Measurements from ENCODE around the gene PTPRU.
"Not testable (repeated sequence)": the region's sequence is repeated elsewhere in the genome, so short reads cannot be mapped to it uniquely, and the experiment has no call there.

PTPRU gene

GRCh38 chr1:29284286-29284960 lies 48.1 kb downstream of the PTPRU start:
- no peak for DNase-seq (ENCODE audit: extremely low read depth in 1 of 2, low read depth in 1 of 2)

- DNase-seq (ENCODE audit: extremely low read depth in 1 of 2, low read depth in 1 of 2) = no peak
Observed at GRCh38 chr1:29284961-29285560, 48.7 kb downstream of the PTPRU start.

DNA sequence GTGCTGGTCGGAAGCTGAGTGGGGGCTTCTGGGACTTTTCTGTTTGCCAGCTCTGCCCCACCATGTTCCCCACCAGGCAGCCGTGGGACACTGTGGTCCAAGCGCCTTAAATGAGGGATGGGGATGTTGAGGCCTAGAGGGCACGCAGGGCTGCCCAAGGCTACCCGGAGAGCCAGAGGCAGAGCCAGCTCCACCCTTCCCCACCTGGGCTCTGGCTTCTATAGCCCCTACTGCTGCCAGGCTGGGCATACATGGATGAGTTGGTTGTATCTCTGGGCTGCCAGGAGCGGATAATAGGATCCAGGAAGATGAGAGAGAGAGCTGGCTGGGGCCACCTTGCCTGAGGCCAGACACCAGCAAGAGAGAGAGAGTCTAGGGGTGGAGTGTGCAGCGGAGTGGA lies 49.4 kb downstream of the PTPRU start:
- no peak for DNase-seq (ENCODE audit: extremely low read depth in 1 of 2, low read depth in 1 of 2)

DNA sequence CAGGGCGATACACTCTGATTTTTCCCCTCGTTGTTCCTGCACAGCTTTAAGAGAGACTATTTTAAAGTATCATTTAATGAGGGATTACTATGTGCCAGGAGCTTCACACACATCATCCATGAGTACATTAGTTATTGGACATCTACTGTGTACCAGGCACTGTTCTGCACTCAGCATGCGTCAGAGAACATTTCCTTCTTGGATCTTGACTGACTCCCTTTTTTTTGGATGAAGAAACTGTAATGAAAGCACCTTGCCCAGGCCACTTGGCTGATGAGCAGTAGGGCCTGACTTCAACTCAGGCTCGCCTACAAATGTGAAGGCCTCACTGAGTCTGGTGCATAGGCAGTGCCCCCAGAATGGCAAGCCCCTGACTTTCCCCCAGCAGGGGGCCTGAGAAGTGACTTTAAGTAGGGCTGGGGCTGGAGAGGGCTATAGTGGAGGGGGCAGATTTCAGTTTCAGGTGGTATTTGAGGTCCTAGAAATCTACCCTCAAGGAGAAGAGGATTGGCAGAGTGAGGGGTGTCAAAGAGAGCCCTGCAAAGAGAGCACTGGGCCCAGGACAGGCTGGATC lies 50.0 kb downstream of the PTPRU start:
- no peak for DNase-seq (ENCODE audit: extremely low read depth in 1 of 2, low read depth in 1 of 2)

- no peak for DNase-seq (ENCODE audit: extremely low read depth in 1 of 2, low read depth in 1 of 2)
Observed at GRCh38 chr1:29289493-29289892, 53.2 kb downstream of the PTPRU start.

DNA sequence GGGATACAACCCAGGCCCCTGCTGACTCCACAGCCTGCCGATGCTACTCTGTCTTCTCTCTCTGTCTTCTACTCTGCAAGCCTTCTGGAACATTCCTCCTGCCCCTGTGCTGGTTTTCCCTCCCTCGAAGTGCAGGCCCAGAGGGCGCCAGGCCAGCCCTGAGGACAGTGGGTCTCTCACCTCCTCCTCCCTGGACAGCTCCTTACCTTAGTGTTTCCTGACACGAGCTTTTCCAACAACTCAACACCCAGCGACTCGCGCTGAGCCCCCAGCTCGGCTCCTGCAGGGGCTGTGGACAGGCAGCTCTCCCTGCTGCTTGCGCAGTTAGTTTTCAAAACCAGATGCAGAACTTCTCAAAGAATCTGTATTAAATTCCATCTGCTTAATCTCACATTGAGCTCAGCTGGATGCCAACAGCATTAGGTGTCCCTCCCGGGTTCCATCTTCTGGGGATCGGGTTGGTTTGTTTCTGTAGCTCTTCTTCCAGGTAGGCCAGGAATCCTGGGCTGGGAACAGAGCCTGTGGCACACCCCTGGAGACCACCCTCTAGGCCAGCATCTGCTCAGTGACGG lies 54.2 kb downstream of the PTPRU start:
- no peak for DNase-seq (ENCODE audit: extremely low read depth in 1 of 2, low read depth in 1 of 2)

DNA sequence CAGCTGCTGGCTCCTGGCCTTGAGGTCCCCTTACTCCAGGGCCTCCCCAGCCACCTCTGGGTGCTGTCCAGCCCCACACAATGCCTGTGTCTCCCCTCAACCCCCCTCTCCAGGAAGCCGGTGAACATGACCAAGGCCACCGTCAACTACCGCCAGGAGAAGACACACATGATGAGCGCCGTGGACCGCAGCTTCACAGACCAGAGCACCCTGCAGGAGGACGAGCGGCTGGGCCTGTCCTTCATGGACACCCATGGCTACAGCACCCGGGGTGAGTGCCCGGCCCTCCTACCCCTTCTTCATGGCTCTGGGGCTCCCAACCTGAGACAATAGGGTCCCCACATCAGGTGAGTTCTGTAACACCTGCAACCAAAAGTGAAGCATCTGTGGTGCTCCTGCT lies 55.4 kb downstream of the PTPRU start:
- no peak for DNase-seq (ENCODE audit: extremely low read depth in 1 of 2, low read depth in 1 of 2)

GRCh38 chr1:29292344-29292743 lies 56.0 kb downstream of the PTPRU start:
- no peak for DNase-seq (ENCODE audit: extremely low read depth in 1 of 2, low read depth in 1 of 2)

DNA sequence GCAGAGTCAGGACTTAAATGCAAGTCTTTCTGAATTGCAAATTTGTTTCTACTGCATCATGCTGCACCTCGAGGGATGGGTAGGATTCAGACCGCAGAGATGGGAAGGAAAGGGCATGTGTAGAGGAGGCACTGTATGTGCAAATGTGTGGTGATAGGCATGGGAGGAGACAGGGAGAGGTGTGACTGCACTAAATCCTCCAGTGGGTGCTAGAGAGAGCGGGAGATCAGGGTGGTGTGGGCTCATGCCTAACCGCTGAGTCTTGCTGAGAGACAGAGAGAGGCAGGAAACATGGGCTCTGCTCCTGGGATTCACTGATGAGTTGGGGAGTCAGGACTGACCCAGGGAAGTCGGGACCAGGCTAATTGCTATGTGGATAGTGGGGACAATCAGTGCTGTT lies 61.1 kb downstream of the PTPRU start:
- DNase-seq (ENCODE audit: extremely low read depth in 1 of 2, low read depth in 1 of 2) = no peak

DNA sequence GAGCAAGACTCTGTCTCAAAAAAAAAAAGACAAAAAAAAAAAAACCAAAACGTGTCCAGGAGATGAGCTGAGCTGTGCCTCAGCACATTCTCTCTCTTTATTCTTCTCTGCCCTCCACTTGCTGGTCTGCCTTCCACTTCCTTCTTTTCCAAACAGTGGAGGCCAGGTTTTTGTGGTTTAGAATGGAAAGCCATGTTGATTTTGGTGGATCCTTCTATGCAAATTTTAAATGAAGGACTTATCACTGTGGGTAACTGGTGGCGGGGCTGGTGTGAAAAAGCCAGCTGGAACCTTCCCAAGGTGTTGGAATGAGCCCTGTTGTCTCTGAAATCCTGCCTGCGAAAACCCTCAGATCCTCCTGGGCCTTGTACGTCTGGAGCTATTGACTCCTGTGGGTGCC lies 61.9 kb downstream of the PTPRU start:
- DNase-seq (ENCODE audit: extremely low read depth in 1 of 2, low read depth in 1 of 2) = no peak

DNA sequence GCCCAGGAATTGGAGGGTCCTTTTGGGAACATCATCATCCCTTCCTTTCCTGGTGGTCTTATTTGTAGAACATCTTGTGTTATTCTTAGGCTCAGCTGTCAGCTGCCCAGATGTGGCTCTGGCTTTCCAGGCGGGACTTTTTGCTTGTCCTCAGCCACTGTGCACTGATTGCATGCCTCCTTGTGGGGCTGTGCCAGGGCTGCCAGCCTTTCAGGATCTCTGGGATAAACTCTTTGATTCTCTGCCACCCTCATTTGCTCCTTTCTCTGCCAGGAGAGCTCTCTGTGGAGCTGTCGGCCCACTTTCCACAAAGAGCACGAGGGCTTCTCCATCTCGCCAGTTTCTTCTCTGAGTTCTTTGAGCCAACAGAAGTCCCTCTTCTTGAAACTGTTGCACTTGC lies 63.1 kb downstream of the PTPRU start:
- no peak for DNase-seq (ENCODE audit: extremely low read depth in 1 of 2, low read depth in 1 of 2)

- DNase-seq (ENCODE audit: extremely low read depth in 1 of 2, low read depth in 1 of 2) = not testable (repeated sequence)
Observed at GRCh38 chr1:29301732-29302131, 65.4 kb downstream of the PTPRU start.

GRCh38 chr1:29303201-29304024 lies 67.1 kb downstream of the PTPRU start:
- DNase-seq (ENCODE audit: extremely low read depth in 1 of 2, low read depth in 1 of 2) = no peak

DNA sequence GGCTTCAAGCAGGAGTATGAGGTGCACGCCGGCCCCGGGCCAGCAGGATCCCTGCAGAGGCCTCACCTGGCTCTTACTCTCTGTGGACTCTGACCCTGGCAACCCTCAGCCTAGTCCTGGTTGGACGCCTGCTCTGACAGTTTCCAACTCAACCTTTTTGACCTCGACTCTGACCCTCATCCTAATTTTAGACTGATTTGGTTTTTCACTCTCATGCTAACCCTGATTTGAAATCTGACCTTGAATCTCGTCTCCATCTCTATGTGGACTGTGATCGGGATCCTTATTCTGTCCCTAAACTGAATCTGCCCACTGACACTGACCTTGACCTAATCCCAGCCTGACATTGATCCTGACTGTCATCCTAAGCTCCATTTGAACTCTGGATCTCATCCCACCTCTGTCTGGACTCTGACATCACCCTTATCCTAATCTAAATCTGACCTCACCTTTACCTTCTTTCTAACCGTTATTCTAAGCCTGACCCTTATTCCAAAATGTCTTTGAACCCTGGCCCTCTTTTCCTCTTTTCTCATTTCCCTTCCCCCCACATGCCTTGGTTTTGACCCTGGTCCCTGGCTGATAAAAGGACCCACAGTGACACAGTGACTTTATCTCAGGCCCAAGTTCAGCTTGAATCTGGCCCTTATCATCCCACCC lies 67.8 kb downstream of the PTPRU start:
- DNase-seq (ENCODE audit: extremely low read depth in 1 of 2, low read depth in 1 of 2) = no peak

DNA sequence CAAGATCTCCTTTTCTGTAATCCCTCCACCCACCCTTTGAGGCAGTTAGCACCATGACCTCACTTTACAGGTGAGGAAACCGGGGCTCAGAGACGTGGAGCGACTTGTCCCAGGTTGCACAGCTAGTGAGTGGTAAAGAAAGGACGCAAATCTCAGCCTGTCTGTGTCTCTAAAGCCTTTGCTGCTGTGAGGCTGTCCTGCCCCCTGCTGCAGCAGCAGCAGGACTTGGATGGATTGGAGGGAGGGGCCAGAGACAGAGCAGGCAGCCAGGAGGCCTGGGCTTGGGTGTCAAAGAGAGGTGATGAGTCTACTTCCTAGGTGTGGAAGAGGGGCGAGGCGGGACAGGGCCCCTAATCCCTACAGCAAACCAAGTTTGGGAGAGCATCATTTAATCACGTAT lies 69.6 kb downstream of the PTPRU start:
- no peak for DNase-seq (ENCODE audit: extremely low read depth in 1 of 2, low read depth in 1 of 2)

- no peak for DNase-seq (ENCODE audit: extremely low read depth in 1 of 2, low read depth in 1 of 2)
Observed at GRCh38 chr1:29306471-29307140, 70.3 kb downstream of the PTPRU start.

DNA sequence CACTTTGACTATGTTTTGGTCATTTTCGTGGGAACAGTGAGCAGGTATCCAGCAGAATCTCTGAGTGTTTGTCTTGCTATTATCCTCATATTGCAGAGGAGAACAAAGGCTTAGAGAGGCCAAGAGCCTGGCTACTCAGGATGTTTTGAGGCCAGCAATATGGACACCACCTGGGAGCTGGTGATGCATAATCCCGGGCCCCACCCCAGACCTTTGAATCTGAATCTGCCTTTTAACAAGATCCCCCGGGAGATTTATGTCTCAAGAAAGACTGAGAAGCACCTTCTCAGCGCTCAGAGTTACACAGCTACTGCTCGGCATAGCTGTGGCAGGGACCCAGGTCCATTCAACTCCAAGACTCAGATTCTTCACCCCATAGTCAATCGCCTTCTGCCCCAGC lies 72.8 kb downstream of the PTPRU start:
- no peak for DNase-seq (ENCODE audit: extremely low read depth in 1 of 2, low read depth in 1 of 2)

DNA sequence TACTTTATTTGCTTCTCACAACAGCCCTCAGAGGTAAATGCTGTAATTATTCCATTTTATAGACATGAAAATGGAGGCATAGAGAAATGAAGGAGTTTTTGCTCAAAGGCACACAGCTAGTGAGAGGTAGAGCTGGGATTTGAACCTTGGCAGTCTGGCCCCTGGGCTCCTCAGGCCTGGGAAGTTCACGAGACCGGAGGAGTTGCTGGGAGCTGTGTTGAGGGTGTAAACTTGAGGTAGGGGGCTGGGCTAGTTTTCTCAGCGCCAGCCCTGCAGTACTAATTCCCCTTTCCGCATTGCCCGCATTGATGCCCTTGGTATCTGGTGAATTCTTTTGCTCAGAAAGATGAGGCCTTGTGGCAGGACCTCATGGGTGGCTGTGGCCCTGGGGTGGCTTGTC lies 73.3 kb downstream of the PTPRU start:
- DNase-seq (ENCODE audit: extremely low read depth in 1 of 2, low read depth in 1 of 2) = no peak

- DNase-seq (ENCODE audit: extremely low read depth in 1 of 2, low read depth in 1 of 2) = no peak
Observed at GRCh38 chr1:29310616-29311180, 74.4 kb downstream of the PTPRU start.
